ENCODE results near the gene ZNF226. TPM values are rescaled to one million over a fixed set of nuclear protein-coding genes. Genes with fewer than 3 reads are reported as not detected.
A peak's percentile ranks its signal among the peaks of the same experiment; 100 is the strongest.
"Not testable (repeated sequence)": the region's sequence is repeated elsewhere in the genome, so short reads cannot be mapped to it uniquely, and the experiment has no call there.

The ZNF226 gene
- total and polyA plus RNA-seq, 8 donors: 4.8 to 12.8 (median 6.2) TPM

- ATAC-seq: peak; percentile 93 to 98 (median 97)
- peak; percentile 81 to 92 (median 86) for DNase-seq
- FAIRE-seq: peak; percentile 74
Observed at GRCh38 chr19:44207126-44207803, 42.4 kb downstream of the ZNF226 start.

GRCh38 chr19:44212250-44212865 is 47.5 kb downstream of the ZNF226 start, which contains the start of gene ZNF227:
Gene ZNF227, plus strand, starts transcription at chr19:44212532. Its CDS starts 5,261 bp downstream, at chr19:44217793.
- intact Hi-C loops (cut with DNase I): no loop called here
- ATAC-seq (peak; percentile 96 to 99 (median 98)), DNase-seq (peak; percentile 91 to 96 (median 92)), FAIRE-seq (peak; percentile 95)
- no peak for TF ChIP-seq CTCF (IDR thresholded peaks at IDR 0.05)
- Histone ChIP-seq H3K4me1 (peaks cover 0 to 5% (median 4%) of the 10 kb centered on the region in 3 donors), H3K9me3 (no peaks in the 10 kb centered on the region), H3K27ac (peak within 1 kb of the TSS in 3 of 4 donors; percentile 46 to 83 (median 73)), H3K4me3 (peak within 1 kb of the TSS; percentile 36 to 76 (median 68)), H3K36me3 (no peaks in the 10 kb centered on the region), H3K27me3 (no peaks in the 10 kb centered on the region)
- 0% methylated on average over 37 of the region's 37 CpGs for WGBS, 2 donors

More at GRCh38 chr19:44207126-44207803, 42.4 kb downstream of the ZNF226 start:
- intact Hi-C loops (cut with DNase I): no loop called here
- no peak for TF ChIP-seq CTCF (IDR thresholded peaks at IDR 0.05)
- Histone ChIP-seq H3K27me3 (no peaks in the 10 kb centered on the region), H3K27ac (peak overlapping the region; percentile 12 to 84 (median 68)), H3K4me3 (peak overlapping the region; percentile 47 to 66 (median 55)), H3K9me3 (no peaks in the 10 kb centered on the region), H3K4me1 (peaks cover 0 to 5% (median 0%) of the 10 kb centered on the region in 3 donors), H3K36me3 (no peaks in the 10 kb centered on the region)
- 4% methylated on average over 26 of the region's 26 CpGs for WGBS, 2 donors

DNA sequence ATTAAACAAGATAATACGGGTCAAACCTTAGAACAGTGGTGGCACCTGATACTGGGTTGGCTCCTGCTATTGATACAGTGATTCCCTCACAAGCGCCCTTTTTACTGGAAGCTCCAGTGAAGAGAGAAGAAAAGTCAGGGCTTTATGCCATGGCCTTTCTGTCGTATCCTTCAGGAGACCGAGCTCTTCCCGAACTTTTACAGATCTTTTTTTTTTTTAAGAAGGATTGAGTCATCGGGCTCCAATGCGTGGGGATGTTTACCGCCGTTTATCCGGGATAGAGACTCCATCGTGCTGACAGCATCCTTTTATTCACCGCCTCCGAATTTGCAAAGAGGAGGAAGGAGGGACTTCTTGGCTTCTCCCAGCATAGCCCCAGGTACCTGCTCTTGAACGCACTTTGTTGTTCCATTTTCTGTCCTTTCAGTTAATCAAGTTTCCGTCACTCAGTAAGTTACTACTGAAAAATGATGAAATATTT is 48.0 kb downstream of the ZNF226 start:
- Histone ChIP-seq H3K4me1 (peaks cover 0 to 4% (median under 1%) of the 10 kb centered on the region in 3 donors), H3K27ac (peak overlapping the region in 3 of 4 donors; percentile 46 to 83 (median 73)), H3K4me3 (peak overlapping the region; percentile 36 to 76 (median 68)), H3K36me3 (peaks cover under 1 to 5% (median 3%) of the 10 kb centered on the region in 3 donors), H3K27me3 (no peaks in the 10 kb centered on the region), H3K9me3 (no peaks in the 10 kb centered on the region)
- FAIRE-seq: no peak
- intact Hi-C loops (cut with DNase I): no loop called here
- peak; percentile 18 to 61 (median 43) for ATAC-seq
- TF ChIP-seq CTCF (IDR thresholded peaks at IDR 0.05): no peak
- DNase-seq: no peak
- WGBS, 2 donors: 4% methylated on average over 15 of the region's 15 CpGs

GRCh38 chr19:44219926-44220325 is 55.0 kb downstream of the ZNF226 start:
- H3K9me3 ChIP-seq; H3K4me1 ChIP-seq; DNase-seq; FAIRE-seq; H3K27me3 ChIP-seq; H3K4me3 ChIP-seq; H3K27ac ChIP-seq; ATAC-seq; intact Hi-C loops (cut with DNase I): not testable (repeated sequence)
- WGBS, 2 donors: 93 to 100% methylated on average over 2 of the region's 3 CpGs
- H3K36me3 ChIP-seq: peaks cover 4 to 18% (median 7%) of the 10 kb centered on the region in 3 donors

- H3K4me3 ChIP-seq; intact Hi-C loops (cut with DNase I); DNase-seq; FAIRE-seq; ATAC-seq; H3K9me3 ChIP-seq; H3K4me1 ChIP-seq; H3K27ac ChIP-seq; H3K27me3 ChIP-seq: not testable (repeated sequence)
- WGBS, 2 donors: 96 to 100% methylated on average over 6 of the region's 6 CpGs
- peaks cover 4 to 18% (median 7%) of the 10 kb centered on the region in 3 donors for H3K36me3 ChIP-seq
Observed at GRCh38 chr19:44220761-44221160, 55.9 kb downstream of the ZNF226 start.

DNA sequence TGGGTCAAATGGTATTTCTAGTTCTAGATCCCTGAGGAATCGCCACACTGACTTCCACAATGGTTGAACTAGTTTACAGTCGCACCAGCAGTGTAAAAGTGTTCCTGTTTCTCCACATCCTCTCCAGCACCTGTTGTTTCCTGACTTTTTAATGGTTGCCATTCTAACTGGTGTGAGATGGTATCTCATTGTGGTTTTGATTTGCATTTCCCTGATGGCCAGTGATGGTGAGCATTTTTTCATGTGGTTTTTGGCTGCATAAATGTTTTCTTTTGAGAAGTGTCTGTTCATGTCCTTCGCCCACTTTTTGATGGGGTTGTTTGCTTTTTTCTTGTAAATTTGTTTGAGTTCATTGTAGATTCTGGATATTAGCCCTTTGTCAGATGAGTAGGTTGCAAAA is 56.4 kb downstream of the ZNF226 start:
- WGBS, 2 donors: 98 to 100% methylated on average over 3 of the region's 3 CpGs
- intact Hi-C loops (cut with DNase I); DNase-seq; H3K4me1 ChIP-seq; H3K9me3 ChIP-seq; FAIRE-seq; H3K4me3 ChIP-seq; H3K27ac ChIP-seq; H3K27me3 ChIP-seq; ATAC-seq: not testable (repeated sequence)
- H3K36me3 ChIP-seq: peaks cover 4 to 18% (median 7%) of the 10 kb centered on the region in 3 donors
